H1 (cell line): ENCODE measurements around the gene ZNF221. TPM values are rescaled to one million over a fixed set of nuclear protein-coding genes. Genes with fewer than 3 reads are reported as not detected.

Experiments
- CTCF ChIA-PET: fragments of 300-600 bp; sonication (Branson Sonifier 250); formaldehyde crosslinking; loops from one replicate; lab custom pipeline; 2021; ENCODE audit not compliant: partially characterized antibody; lab: Charles Lee
- POLR2A ChIA-PET: fragments of 300-600 bp; sonication (Branson Sonifier 250); formaldehyde crosslinking; loops from one replicate; lab custom pipeline; 2021; ENCODE audit warnings: inconsistent platforms; ENCODE audit not compliant: partially characterized antibody; lab: Charles Lee
- DNase-seq, 2 experiments: peaks; one replicate each; pipeline versions ENCODE4 v3.0.0 to v3.0.0-alpha.2; 2010 to 2022; ENCODE audit warnings: low spot score in 2 of 2, low read depth in 1 of 2, mixed read lengths in 1 of 2
- FAIRE-seq: peaks from 2 replicates; lab custom pipeline; 2011; peaks lifted over from hg19 to GRCh38; lab: Jason Lieb, UNC
- H2AFZ ChIP-seq: 2 replicates; pipeline ENCODE4 v1.8.1; 2012; ENCODE audit warnings: low read length, inconsistent platforms
- H2AK5ac ChIP-seq: 2 replicates; pipeline ENCODE4 v1.6.1; 2013; ENCODE audit warnings: low read depth, low read length
- H2BK120ac ChIP-seq: replicated peaks from 2 replicates; pipeline ENCODE3; 2013; ENCODE audit warnings: low read depth, low read length, inconsistent platforms
- H2BK12ac ChIP-seq: 2 replicates; pipeline ENCODE4 v1.6.1; 2013; ENCODE audit warnings: low read depth, low read length
- H2BK15ac ChIP-seq: 2 replicates; pipeline ENCODE4 v1.6.1; 2013; ENCODE audit warnings: low read length
- H2BK20ac ChIP-seq: 2 replicates; pipeline ENCODE4 v1.6.1; 2013; ENCODE audit warnings: low read length
- H2BK5ac ChIP-seq: 2 replicates; pipeline ENCODE4 v1.6.1; 2013; ENCODE audit warnings: low read depth, low read length
- H3K14ac ChIP-seq: 2 replicates; pipeline ENCODE4 v1.6.1; 2013; ENCODE audit warnings: inconsistent platforms; ENCODE audit not compliant: insufficient read length
- H3K18ac ChIP-seq: 2 replicates; pipeline ENCODE4 v1.6.1; 2013; ENCODE audit warnings: low read length; ENCODE audit errors: extremely low read depth
- H3K23ac ChIP-seq: 2 replicates; pipeline ENCODE4 v1.6.1; 2013; ENCODE audit warnings: inconsistent platforms; ENCODE audit not compliant: insufficient read length
- H3K23me2 ChIP-seq: 2 replicates; pipeline ENCODE4 v1.6.1; 2013; ENCODE audit warnings: low read depth, low read length
- H3K27ac ChIP-seq: 2 replicates; pipeline ENCODE4 v1.6.1; 2011; ENCODE audit warnings: low read depth, low read length, inconsistent platforms
- H3K27me3 ChIP-seq, 4 experiments: replicated peaks in 1 of 4; 1 replicate in 1 of 4; 2 replicates in 3 of 4; pipeline versions ENCODE4 v1.6.1 to v1.8.1; 2011 to 2013; ENCODE audit warnings: low read length in 3 of 4, mild to moderate bottlenecking in 3 of 4, inconsistent platforms in 2 of 4, mixed read lengths in 2 of 4, moderate library complexity in 1 of 4; ENCODE audit not compliant: control insufficient read depth in 3 of 4, insufficient read depth in 3 of 4; ENCODE audit errors: extremely low read depth in 1 of 4
- H3K36me3 ChIP-seq, 4 experiments: 2 replicates each; pipeline versions ENCODE4 v1.6.1 to v1.8.1; 2011 to 2013; ENCODE audit warnings: mild to moderate bottlenecking in 4 of 4, low read length in 3 of 4, moderate library complexity in 2 of 4, control low read depth in 1 of 4, inconsistent platforms in 1 of 4; ENCODE audit not compliant: insufficient read depth in 4 of 4, control insufficient read depth in 2 of 4
- H3K4ac ChIP-seq: replicated peaks from 2 replicates; pipeline ENCODE3; 2013; ENCODE audit warnings: low read length, low read depth, mixed read lengths, inconsistent platforms; ENCODE audit not compliant: insufficient read length
- H3K4me1 ChIP-seq, 4 experiments: replicated peaks in 1 of 4; 1 replicate in 1 of 4; 2 replicates in 3 of 4; pipeline versions ENCODE4 v1.6.1 to v1.8.1; 2011 to 2013; ENCODE audit warnings: low read length in 3 of 4, inconsistent platforms in 2 of 4, mixed read lengths in 1 of 4; ENCODE audit not compliant: insufficient read depth in 4 of 4, control insufficient read depth in 3 of 4
- H3K4me2 ChIP-seq, 2 experiments: 2 replicates each; pipeline versions ENCODE4 v1.6.1 to v1.8.1; 2011 to 2013; ENCODE audit warnings: low read depth in 2 of 2, low read length in 2 of 2, control low read depth in 1 of 2, inconsistent platforms in 1 of 2, mild to moderate bottlenecking in 1 of 2; ENCODE audit not compliant: insufficient read depth in 1 of 2
- H3K4me3 ChIP-seq, 4 experiments: fragments of 200-600, 300-600 bp in 1 of 4; sonication (generic), shearing (Covaris generic), sonication (Bioruptor Twin) in 1 of 4; 2 replicates each; pipeline versions ENCODE4 v1.5.1 to v1.8.1; 2011 to 2016; ENCODE audit warnings: low read length in 4 of 4, low read depth in 3 of 4, control low read depth in 2 of 4, inconsistent platforms in 2 of 4, mild to moderate bottlenecking in 2 of 4, mixed read lengths in 1 of 4, moderate library complexity in 1 of 4; ENCODE audit not compliant: insufficient read depth in 2 of 4; ENCODE audit errors: extremely low read depth in 1 of 4
- H3K56ac ChIP-seq: replicated peaks from 2 replicates; pipeline ENCODE3; 2013; ENCODE audit warnings: low read depth, mild to moderate bottlenecking, mixed read lengths, low read length, inconsistent platforms; ENCODE audit not compliant: insufficient read length
- H3K79me1 ChIP-seq: 2 replicates; pipeline ENCODE4 v1.6.1; 2013; ENCODE audit warnings: low read depth, low read length, control low read depth
- H3K79me2 ChIP-seq, 2 experiments: 2 replicates each; pipeline versions ENCODE4 v1.6.1 to v1.8.1; 2012 to 2013; ENCODE audit warnings: low read length in 2 of 2, mild to moderate bottlenecking in 2 of 2, inconsistent platforms in 1 of 2; ENCODE audit not compliant: insufficient read depth in 2 of 2, control insufficient read depth in 1 of 2
- H3K9ac ChIP-seq, 4 experiments: replicated peaks in 1 of 4; 1 replicate in 1 of 4; 2 replicates in 3 of 4; pipeline versions ENCODE4 v1.6.1 to v1.8.1; 2011 to 2013; ENCODE audit warnings: low read depth in 3 of 4, low read length in 3 of 4, control low read depth in 2 of 4, mild to moderate bottlenecking in 2 of 4, moderate library complexity in 2 of 4, inconsistent platforms in 1 of 4; ENCODE audit errors: extremely low read depth in 1 of 4
- H3K9me3 ChIP-seq, 2 experiments: 2 replicates each; pipeline versions ENCODE4 v1.6.1 to v1.8.1; 2012 to 2013; ENCODE audit warnings: mild to moderate bottlenecking in 2 of 2, moderate library complexity in 2 of 2, control low read depth in 1 of 2, inconsistent platforms in 1 of 2, low read depth in 1 of 2, low read length in 1 of 2, mixed read lengths in 1 of 2; ENCODE audit not compliant: insufficient read depth in 2 of 2
- H4K20me1 ChIP-seq, 2 experiments: replicated peaks in 1 of 2; 2 replicates each; pipeline versions ENCODE3 to v1.8.1; 2011 to 2013; ENCODE audit warnings: inconsistent platforms in 2 of 2, low read length in 2 of 2, mild to moderate bottlenecking in 1 of 2; ENCODE audit not compliant: insufficient read depth in 2 of 2, control insufficient read depth in 1 of 2
- H4K5ac ChIP-seq: 2 replicates; pipeline ENCODE4 v1.6.1; 2013; ENCODE audit warnings: low read length, low read depth, mixed read lengths, inconsistent platforms; ENCODE audit not compliant: insufficient read length
- H4K8ac ChIP-seq: 2 replicates; pipeline ENCODE4 v1.8.0; 2013; ENCODE audit warnings: mild to moderate bottlenecking, moderate library complexity, low read length, inconsistent platforms; ENCODE audit not compliant: insufficient read depth; ENCODE audit errors: extremely low read depth
- H4K91ac ChIP-seq: replicated peaks from 2 replicates; pipeline ENCODE3; 2013; ENCODE audit warnings: low read length, mixed read lengths, inconsistent platforms; ENCODE audit not compliant: insufficient read length
- ATF2 ChIP-seq: IDR thresholded peaks from 2 replicates; pipeline ENCODE4 v1.6.1; 2012; ENCODE audit warnings: low read length, inconsistent platforms
- CHD1 ChIP-seq: IDR thresholded peaks from 2 replicates; pipeline ENCODE4 v1.6.1; 2012; ENCODE audit warnings: low read depth, low read length, improper control_type of control experiment
- CHD2 ChIP-seq: IDR thresholded peaks from 2 replicates; pipeline ENCODE4 v1.6.1; 2012; ENCODE audit warnings: low read length, improper control_type of control experiment
- E2F6 ChIP-seq: IDR thresholded peaks from 2 replicates; pipeline ENCODE4 v1.6.1; 2012; ENCODE audit warnings: inconsistent platforms
- EP300 ChIP-seq, 2 experiments: IDR thresholded peaks; 1 replicate in 1 of 2; 2 replicates in 1 of 2; pipeline ENCODE4 v1.6.1; 2011 to 2012; ENCODE audit warnings: low read depth in 2 of 2, low read length in 2 of 2, mild to moderate bottlenecking in 2 of 2, borderline replicate concordance in 1 of 2, inconsistent platforms in 1 of 2, moderate library complexity in 1 of 2
- FOSL1 ChIP-seq: IDR thresholded peaks from 2 replicates; pipeline ENCODE4 v1.6.1; 2011; ENCODE audit warnings: mild to moderate bottlenecking, low read depth, low read length, moderate library complexity; ENCODE audit not compliant: insufficient read depth
- GTF2F1 ChIP-seq: IDR thresholded peaks from 2 replicates; pipeline ENCODE4 v1.6.1; 2012; ENCODE audit warnings: low read depth, low read length, improper control_type of control experiment, borderline replicate concordance
- KDM5A ChIP-seq: fragments of 200-600 bp; IDR thresholded peaks from 2 replicates; pipeline ENCODE4 v1.7.1; 2012; ENCODE audit warnings: mild to moderate bottlenecking, low read length, inconsistent platforms, mixed read lengths
- MAFK ChIP-seq: IDR thresholded peaks from 2 replicates; pipeline ENCODE4 v1.6.1; 2012; ENCODE audit warnings: low read depth, mild to moderate bottlenecking, improper control_type of control experiment, low read length
- POLR2A ChIP-seq, 2 experiments: IDR thresholded peaks; 1 replicate in 1 of 2; 2 replicates in 1 of 2; pipeline ENCODE4 v1.6.1; 2011; ENCODE audit warnings: low read depth in 2 of 2, low read length in 2 of 2, mild to moderate bottlenecking in 2 of 2; ENCODE audit errors: control extremely low read depth in 1 of 2
- SP2 ChIP-seq: IDR thresholded peaks from 2 replicates; pipeline ENCODE4 v1.6.1; 2012; ENCODE audit warnings: mild to moderate bottlenecking, low read length, inconsistent platforms
- SUZ12 ChIP-seq: fragments of 200-600 bp; sonication (generic); IDR thresholded peaks from 2 replicates; pipeline ENCODE4 v1.6.1; 2012; ENCODE audit warnings: mild to moderate bottlenecking, inconsistent platforms, low read length, moderate library complexity, mixed read lengths
- WGBS, 2 experiments: shearing (Covaris generic) in 1 of 2; methylation state at CpG; one replicate each; pipeline versions ENCODE4 v1.1.6 to v1.1.7; 2013 to 2015; ENCODE audit warnings: low lambda C conversion rate in 2 of 2, mixed read lengths in 2 of 2, inconsistent platforms in 1 of 2, low coverage in 1 of 2, missing lambda C conversion rate in 1 of 2; ENCODE audit not compliant: insufficient replicate concordance in 2 of 2, insufficient coverage in 1 of 2, insufficient read length in 1 of 2; ENCODE audit errors: extremely low coverage in 1 of 2, missing lambda C conversion rate in 1 of 2; 5-methylcytosine and 5-hydroxymethylcytosine counted together
- polyA plus RNA-seq, 7 experiments: library from polyadenylated mRNA; depleted of rRNA in 3 of 7; stranded (reverse) in 5 of 7; unstranded in 2 of 7; fragments of >200 nt in 5 of 7; fragments of 200-250 nt in 2 of 7; gene quantifications; 1 replicate in 5 of 7; 2 replicates in 1 of 7; 4 replicates in 1 of 7; pipeline versions ENCODE4 v1.2.1 to v1.2.3, GENCODE V29; 2011 to 2013; ENCODE audit warnings: missing spikeins in 2 of 7, mixed read lengths in 2 of 7
- total RNA-seq: library from RNA; stranded (reverse); fragmentation: NEBNext Ultra II Directional; extraction: Animal tissue kit (Norgen Biotek cat#: 25700); gene quantifications from 2 replicates; pipeline ENCODE4 v1.2.1, GENCODE V29; 2021

Gene ZNF221
- total and polyA plus RNA-seq, 2 of the 8 experiments (the other 6 are each of a cell fraction or from before 2014, with no cell fraction given): 0.50 to 8.4 TPM

- Histone ChIP-seq H3K4me2 (no peak overlapping the region), H3K27me3 (no peaks in the 10 kb centered on the region), H3K27ac (no peak overlapping the region), H3K4me3 (no peak overlapping the region), H2BK5ac (no peak overlapping the region), H4K8ac (no peak overlapping the region), H3K36me3 (no peaks in the 10 kb centered on the region), H2BK15ac (no peak overlapping the region), H3K9me3 (peaks cover 36 to 46% of the 10 kb centered on the region in 2 experiments; a peak in 3 of 4 replicates), H2BK12ac (no peak overlapping the region), H3K79me2 (no peaks in the 10 kb centered on the region), H2BK120ac (no peak overlapping the region), H3K14ac (no peak overlapping the region), H3K9ac (no peak overlapping the region), H4K91ac (no peak overlapping the region), H3K79me1 (no peaks in the 10 kb centered on the region), H3K18ac (no peak overlapping the region), H3K23me2 (no peaks in the 10 kb centered on the region), H3K56ac (no peak overlapping the region), H4K5ac (no peak overlapping the region), H3K4me1 (no peaks in the 10 kb centered on the region), H4K20me1 (no peaks in the 10 kb centered on the region), H2BK20ac (no peak overlapping the region), H2AK5ac (no peak overlapping the region), H3K4ac (no peak overlapping the region), H2AFZ (no peak overlapping the region), H3K23ac (no peak overlapping the region)
- WGBS, 2 experiments: 86% methylated on average over 1 of the region's 1 CpG; no CpG with 5 or more reads in 1 of the 2 experiments
- DNase-seq (no peak), FAIRE-seq (no peak)
- CTCF ChIA-PET: no interaction called here
- POLR2A ChIA-PET: no interaction called here
- TF ChIP-seq GTF2F1: no peak
- TF ChIP-seq E2F6: no peak
- no peak for TF ChIP-seq KDM5A
- TF ChIP-seq EP300 (IDR thresholded peaks at IDR 0.05; ENCODE audit: borderline replicate concordance in 1 of 2, low read depth in 2 of 2, low read length in 2 of 2): no peak
- no peak for TF ChIP-seq FOSL1
- no peak for TF ChIP-seq MAFK
- no peak for TF ChIP-seq CHD1
- TF ChIP-seq CHD2: no peak
- TF ChIP-seq SP2: no peak
- TF ChIP-seq ATF2: no peak
- TF ChIP-seq SUZ12: no peak
- TF ChIP-seq POLR2A (IDR thresholded peaks at IDR 0.05; ENCODE audit: control extremely low read depth in 1 of 2, low read depth in 2 of 2, low read length in 2 of 2): no peak
Measured at GRCh38 chr19:43976732-43977131, 25.7 kb downstream of the ZNF221 start.
